ENCODE results near the gene ATP10D.

- TF ChIP-seq CTCF (IDR thresholded peaks at IDR 0.05) (no peak), EP300 (IDR thresholded peaks at IDR 0.05) (no peak), POLR2AphosphoS5 (IDR thresholded peaks at IDR 0.05) (no peak), POLR2A (IDR thresholded peaks at IDR 0.05) (no peak)
Observed at GRCh38 chr4:47551682-47552081, 66.6 kb downstream of the ATP10D start.
